KMS-11 (cell line): ENCODE measurements around the gene CYB5R2.

ENCODE experiments used
- H2AFZ ChIP-seq: fragments of 200-600 bp; sonication (generic); 2 replicates; pipeline ENCODE4 v1.6.1; 2016; ENCODE audit warnings: antibody characterized with exemption, mixed run types, low read depth
- H3K27ac ChIP-seq: fragments of 200-600 bp; sonication (generic); 2 replicates; pipeline ENCODE4 v1.6.1; 2016; ENCODE audit warnings: mild to moderate bottlenecking, mixed run types
- H3K27me3 ChIP-seq: fragments of 200-600 bp; sonication (generic); 2 replicates; pipeline ENCODE4 v1.6.1; 2017; ENCODE audit warnings: mild to moderate bottlenecking, low read depth, mixed run types, moderate library complexity; ENCODE audit not compliant: insufficient read depth
- H3K36me3 ChIP-seq: fragments of 200-600 bp; sonication (generic); 2 replicates; pipeline ENCODE4 v1.6.1; 2017; ENCODE audit warnings: mild to moderate bottlenecking, mixed run types; ENCODE audit not compliant: insufficient read depth
- H3K4me1 ChIP-seq: fragments of 200-600 bp; sonication (generic); 2 replicates; pipeline ENCODE4 v1.6.1; 2016; ENCODE audit warnings: mild to moderate bottlenecking, low read depth, mixed run types; ENCODE audit not compliant: poor library complexity, severe bottlenecking
- H3K4me2 ChIP-seq: fragments of 200-600 bp; sonication (generic); 2 replicates; pipeline ENCODE4 v1.7.0; 2016; ENCODE audit warnings: mild to moderate bottlenecking, mixed run types
- H3K4me3 ChIP-seq: fragments of 200-600 bp; sonication (generic); IDR thresholded peaks from 2 replicates; pipeline ENCODE4 v1.6.1; 2017; ENCODE audit warnings: low read depth, low read length, mixed read lengths; ENCODE audit not compliant: insufficient read depth
- H3K79me2 ChIP-seq: fragments of 200-600 bp; sonication (generic); 2 replicates; pipeline ENCODE4 v1.6.1; 2016; ENCODE audit warnings: low read depth, mixed run types; ENCODE audit not compliant: insufficient read depth
- H3K9ac ChIP-seq: fragments of 200-600 bp; sonication (generic); 2 replicates; pipeline ENCODE4 v1.6.1; 2016; ENCODE audit warnings: mild to moderate bottlenecking, mixed run types
- H4K20me1 ChIP-seq: fragments of 200-600 bp; sonication (generic); 2 replicates; pipeline ENCODE4 v1.6.1; 2016; ENCODE audit warnings: mild to moderate bottlenecking, mixed run types; ENCODE audit not compliant: insufficient read depth
- TF ChIP-seq, protein P1 (sequence below): fragments of 200-600 bp; sonication (generic); conservative IDR thresholded peaks from 2 replicates; pipeline ENCODE4 v1.6.1; 2017; ENCODE audit warnings: low read depth, mild to moderate bottlenecking, antibody characterized with exemption, low read length, moderate library complexity, mixed read lengths

Gene CYB5R2

GRCh38 chr11:7621554-7621953 lies 51.7 kb downstream of the CYB5R2 start:
- no peaks in the 10 kb centered on the region for H3K4me1 ChIP-seq
- no peak overlapping the region for H2AFZ ChIP-seq
- H4K20me1 ChIP-seq = no peaks in the 10 kb centered on the region
- no peak overlapping the region for H3K27ac ChIP-seq
- TF ChIP-seq, protein P1, sequence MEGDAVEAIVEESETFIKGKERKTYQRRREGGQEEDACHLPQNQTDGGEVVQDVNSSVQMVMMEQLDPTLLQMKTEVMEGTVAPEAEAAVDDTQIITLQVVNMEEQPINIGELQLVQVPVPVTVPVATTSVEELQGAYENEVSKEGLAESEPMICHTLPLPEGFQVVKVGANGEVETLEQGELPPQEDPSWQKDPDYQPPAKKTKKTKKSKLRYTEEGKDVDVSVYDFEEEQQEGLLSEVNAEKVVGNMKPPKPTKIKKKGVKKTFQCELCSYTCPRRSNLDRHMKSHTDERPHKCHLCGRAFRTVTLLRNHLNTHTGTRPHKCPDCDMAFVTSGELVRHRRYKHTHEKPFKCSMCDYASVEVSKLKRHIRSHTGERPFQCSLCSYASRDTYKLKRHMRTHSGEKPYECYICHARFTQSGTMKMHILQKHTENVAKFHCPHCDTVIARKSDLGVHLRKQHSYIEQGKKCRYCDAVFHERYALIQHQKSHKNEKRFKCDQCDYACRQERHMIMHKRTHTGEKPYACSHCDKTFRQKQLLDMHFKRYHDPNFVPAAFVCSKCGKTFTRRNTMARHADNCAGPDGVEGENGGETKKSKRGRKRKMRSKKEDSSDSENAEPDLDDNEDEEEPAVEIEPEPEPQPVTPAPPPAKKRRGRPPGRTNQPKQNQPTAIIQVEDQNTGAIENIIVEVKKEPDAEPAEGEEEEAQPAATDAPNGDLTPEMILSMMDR = no peak
- H3K79me2 ChIP-seq = no peaks in the 10 kb centered on the region
- no peak overlapping the region for H3K9ac ChIP-seq
- no peaks in the 10 kb centered on the region for H3K27me3 ChIP-seq
- no peaks in the 10 kb centered on the region for H3K36me3 ChIP-seq
- no peak overlapping the region for H3K4me2 ChIP-seq
- H3K4me3 ChIP-seq = no peak overlapping the region

GRCh38 chr11:7621090-7621489 lies 52.2 kb downstream of the CYB5R2 start:
- Histone ChIP-seq H3K9ac (no peak overlapping the region), H3K27ac (no peak overlapping the region), H3K4me3 (no peak overlapping the region)

DNA sequence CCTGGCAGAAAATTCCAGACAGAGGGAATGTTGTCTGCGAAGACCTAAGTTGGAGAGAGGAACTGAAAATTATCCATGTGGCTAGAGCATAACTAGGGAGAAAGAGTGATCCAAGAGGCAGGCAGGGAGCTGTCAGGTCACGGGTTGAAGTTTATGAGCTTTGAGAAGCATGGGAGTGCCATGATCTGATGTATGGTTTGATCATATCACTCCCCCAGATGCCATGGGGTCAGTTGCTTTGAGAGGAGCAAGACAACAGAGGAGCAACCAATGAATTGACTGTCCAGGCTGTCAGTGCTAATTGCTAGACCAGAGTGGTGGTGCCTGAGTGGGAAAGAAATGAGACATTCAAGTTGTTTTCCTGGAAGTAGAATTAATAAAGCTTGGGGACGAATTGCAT lies 54.0 kb downstream of the CYB5R2 start:
- Histone ChIP-seq H3K27ac (no peak overlapping the region), H3K4me2 (no peak overlapping the region), H4K20me1 (no peaks in the 10 kb centered on the region), H2AFZ (no peak overlapping the region), H3K9ac (no peak overlapping the region), H3K36me3 (no peaks in the 10 kb centered on the region), H3K27me3 (no peaks in the 10 kb centered on the region), H3K4me3 (no peak overlapping the region), H3K79me2 (no peaks in the 10 kb centered on the region), H3K4me1 (peaks cover 15% of the 10 kb centered on the region)
- TF ChIP-seq, protein P1 = no peak

More at GRCh38 chr11:7621090-7621489, 52.2 kb downstream of the CYB5R2 start:
- no peaks in the 10 kb centered on the region for H4K20me1 ChIP-seq
- no peak overlapping the region for H2AFZ ChIP-seq
- no peaks in the 10 kb centered on the region for H3K27me3 ChIP-seq
- no peak overlapping the region for H3K4me2 ChIP-seq
- no peaks in the 10 kb centered on the region for H3K36me3 ChIP-seq
- TF ChIP-seq, protein P1 = no peak
- no peaks in the 10 kb centered on the region for H3K4me1 ChIP-seq
- no peaks in the 10 kb centered on the region for H3K79me2 ChIP-seq

DNA sequence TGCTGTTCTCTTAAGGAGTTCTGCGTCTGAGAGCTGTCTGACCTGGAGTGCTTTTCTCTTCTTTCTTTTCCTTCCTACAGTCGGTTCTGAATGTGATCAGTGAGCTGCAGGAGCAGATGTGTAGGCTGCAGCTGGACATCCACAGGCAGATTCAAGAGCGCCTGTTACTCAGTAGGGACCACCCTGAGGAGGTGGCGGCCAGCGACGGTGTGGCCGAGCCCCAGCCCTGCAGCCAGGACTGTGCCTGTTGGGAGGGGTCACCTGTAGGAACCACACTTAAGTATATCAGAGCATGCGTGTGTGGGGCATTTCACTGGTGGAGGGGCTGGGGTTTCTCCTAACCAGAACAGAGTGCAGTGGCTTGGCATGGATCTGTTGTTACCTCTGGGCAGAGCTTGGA lies 56.3 kb downstream of the CYB5R2 start:
- no peaks in the 10 kb centered on the region for H3K79me2 ChIP-seq
- no peaks in the 10 kb centered on the region for H3K36me3 ChIP-seq
- H2AFZ ChIP-seq = no peak overlapping the region
- no peaks in the 10 kb centered on the region for H3K27me3 ChIP-seq
- peaks cover 38% of the 10 kb centered on the region for H3K4me1 ChIP-seq
- no peak overlapping the region for H3K4me3 ChIP-seq
- no peaks in the 10 kb centered on the region for H4K20me1 ChIP-seq
- H3K27ac ChIP-seq = no peak overlapping the region
- no peak overlapping the region for H3K9ac ChIP-seq
- H3K4me2 ChIP-seq = no peak overlapping the region
- TF ChIP-seq, protein P1 = no peak
